Measurements from ENCODE around the gene RXRB.

- TF ChIP-seq CTCF (conservative IDR thresholded peaks at IDR 0.05 in 1 of 2, IDR thresholded peaks at IDR 0.05 in 1 of 2; ENCODE audit: low read depth in 1 of 2, low read length in 2 of 2) = no peak
- TF ChIP-seq EZH2 (IDR thresholded peaks at IDR 0.05; ENCODE audit: low read length, missing control alignments) = no peak
Measured at GRCh38 chr6:33170176-33171015, 30.1 kb downstream of the RXRB start.
